Posterior vena cava (tissue), 2 donors: ENCODE data around the gene TAPBPL. TPM values are rescaled to one million over a fixed set of nuclear protein-coding genes. Genes with fewer than 3 reads are reported as not detected.
A peak's percentile ranks its signal among the peaks of the same experiment; 100 is the strongest.
"Not testable (repeated sequence)": the region's sequence is repeated elsewhere in the genome, so short reads cannot be mapped to it uniquely, and the experiment has no call there.

Experiments used
- DNase-seq: peaks from one replicate; pipeline ENCODE4 v3.0.0-alpha.2; 2020; ENCODE audit warnings: low spot score
- intact Hi-C, 2 donors: fragments of 100-400 bp; cut with DNase I; formaldehyde crosslinking; loops; one replicate each; pipeline versions ENCODE4 v1.14.1 to v1.14.2; 2022 to 2023
- total RNA-seq, 2 donors: library from RNA; stranded (reverse); fragmentation: NEBNext Ultra II Directional; extraction: Animal tissue kit (Norgen Biotek cat#: 25700); gene quantifications; one replicate each; pipeline ENCODE4 v1.2.1, GENCODE V29; 2021
- donor health status: DM: yes; HTN: yes; CAD: no.
- donor health status: DM: yes; HTN: yes; CAD: no.

Gene TAPBPL
- total RNA-seq, 2 donors from 2014 or later = 15.3 to 20.6 TPM

GRCh38 chr12:6471989-6472360 is 20.1 kb downstream of the TAPBPL start:
- no peak for DNase-seq
- intact Hi-C loops = no loop called here

- intact Hi-C loops = no loop called here
- no peak for DNase-seq
Observed at GRCh38 chr12:6472491-6472890, 20.6 kb downstream of the TAPBPL start.

GRCh38 chr12:6475233-6475975 is 23.6 kb downstream of the TAPBPL start:
- DNase-seq, intact Hi-C loops: not testable (repeated sequence)

- no peak for DNase-seq
- intact Hi-C loops = no loop called here
Observed at GRCh38 chr12:6476489-6476888, 24.6 kb downstream of the TAPBPL start.

GRCh38 chr12:6477601-6478377 is 25.9 kb downstream of the TAPBPL start:
- DNase-seq, intact Hi-C loops: not testable (repeated sequence)

GRCh38 chr12:6478416-6478815 is 26.6 kb downstream of the TAPBPL start:
- no peak for DNase-seq
- intact Hi-C loops = no loop called here

- no peak for DNase-seq
- intact Hi-C loops = loop anchor here in 1 of 2 donors (5.0 kb wide), 1 partner anchor 444 kb away; no protein-coding TSS in a partner anchor
Observed at GRCh38 chr12:6488240-6488639, 36.4 kb downstream of the TAPBPL start.

- intact Hi-C loops = loop anchor here in 1 of 2 donors (5.0 kb wide), 1 partner anchor 443 kb away; no protein-coding TSS in a partner anchor
- no peak for DNase-seq
Observed at GRCh38 chr12:6489449-6489848, 37.6 kb downstream of the TAPBPL start.

- intact Hi-C loops, DNase-seq: not testable (repeated sequence)
Observed at GRCh38 chr12:6490673-6491072, 38.8 kb downstream of the TAPBPL start.

GRCh38 chr12:6492838-6493496 is 41.1 kb downstream of the TAPBPL start, which contains the start of gene MRPL51:
Gene MRPL51, minus strand, starts transcription at chr12:6493262. Its CDS starts 126 bp downstream, at chr12:6493136.
- intact Hi-C loops = no loop called here
- DNase-seq = peak; percentile 99

- DNase-seq = peak; percentile 98
- intact Hi-C loops = no loop called here
Observed at GRCh38 chr12:6493497-6494257, 41.8 kb downstream of the TAPBPL start, which contains the start of gene NCAPD2. Gene NCAPD2, plus strand, starts transcription at chr12:6494102. Its CDS starts 997 bp downstream, at chr12:6495099.

GRCh38 chr12:6494258-6494743 is 42.5 kb downstream of the TAPBPL start:
- no peak for DNase-seq
- intact Hi-C loops = no loop called here

GRCh38 chr12:6494968-6495367 is 43.1 kb downstream of the TAPBPL start:
- DNase-seq = no peak
- intact Hi-C loops = no loop called here

- DNase-seq, intact Hi-C loops: not testable (repeated sequence)
Observed at GRCh38 chr12:6497291-6497690, 45.4 kb downstream of the TAPBPL start.

GRCh38 chr12:6500466-6500865 is 48.6 kb downstream of the TAPBPL start:
- DNase-seq = no peak
- intact Hi-C loops = no loop called here

- DNase-seq = no peak
- intact Hi-C loops = no loop called here
Observed at GRCh38 chr12:6507102-6507998, 55.5 kb downstream of the TAPBPL start.

GRCh38 chr12:6508087-6508486 is 56.2 kb downstream of the TAPBPL start:
- intact Hi-C loops = no loop called here
- no peak for DNase-seq
